H1 (cell line): ENCODE data around the gene STARD6. TPM values are rescaled to one million over a fixed set of nuclear protein-coding genes. Genes with fewer than 3 reads are reported as not detected.

Source experiments
- CTCF ChIA-PET: fragments of 300-600 bp; sonication (Branson Sonifier 250); formaldehyde crosslinking; loops from one replicate; lab custom pipeline; 2021; ENCODE audit not compliant: partially characterized antibody; lab: Charles Lee
- POLR2A ChIA-PET: fragments of 300-600 bp; sonication (Branson Sonifier 250); formaldehyde crosslinking; loops from one replicate; lab custom pipeline; 2021; ENCODE audit warnings: inconsistent platforms; ENCODE audit not compliant: partially characterized antibody; lab: Charles Lee
- DNase-seq, 2 experiments: peaks; one replicate each; pipeline versions ENCODE4 v3.0.0 to v3.0.0-alpha.2; 2010 to 2022; ENCODE audit warnings: low spot score in 2 of 2, low read depth in 1 of 2, mixed read lengths in 1 of 2
- FAIRE-seq: peaks from 2 replicates; lab custom pipeline; 2011; peaks lifted over from hg19 to GRCh38; lab: Jason Lieb, UNC
- H2AFZ ChIP-seq: 2 replicates; pipeline ENCODE4 v1.8.1; 2012; ENCODE audit warnings: low read length, inconsistent platforms
- H2AK5ac ChIP-seq: 2 replicates; pipeline ENCODE4 v1.6.1; 2013; ENCODE audit warnings: low read depth, low read length
- H2BK120ac ChIP-seq: replicated peaks from 2 replicates; pipeline ENCODE3; 2013; ENCODE audit warnings: low read depth, low read length, inconsistent platforms
- H2BK12ac ChIP-seq: 2 replicates; pipeline ENCODE4 v1.6.1; 2013; ENCODE audit warnings: low read depth, low read length
- H2BK15ac ChIP-seq: 2 replicates; pipeline ENCODE4 v1.6.1; 2013; ENCODE audit warnings: low read length
- H2BK20ac ChIP-seq: 2 replicates; pipeline ENCODE4 v1.6.1; 2013; ENCODE audit warnings: low read length
- H2BK5ac ChIP-seq: 2 replicates; pipeline ENCODE4 v1.6.1; 2013; ENCODE audit warnings: low read depth, low read length
- H3K14ac ChIP-seq: 2 replicates; pipeline ENCODE4 v1.6.1; 2013; ENCODE audit warnings: inconsistent platforms; ENCODE audit not compliant: insufficient read length
- H3K18ac ChIP-seq: 2 replicates; pipeline ENCODE4 v1.6.1; 2013; ENCODE audit warnings: low read length; ENCODE audit errors: extremely low read depth
- H3K23ac ChIP-seq: 2 replicates; pipeline ENCODE4 v1.6.1; 2013; ENCODE audit warnings: inconsistent platforms; ENCODE audit not compliant: insufficient read length
- H3K23me2 ChIP-seq: 2 replicates; pipeline ENCODE4 v1.6.1; 2013; ENCODE audit warnings: low read depth, low read length
- H3K27ac ChIP-seq: 2 replicates; pipeline ENCODE4 v1.6.1; 2011; ENCODE audit warnings: low read depth, low read length, inconsistent platforms
- H3K27me3 ChIP-seq, 4 experiments: replicated peaks in 1 of 4; 1 replicate in 1 of 4; 2 replicates in 3 of 4; pipeline versions ENCODE4 v1.6.1 to v1.8.1; 2011 to 2013; ENCODE audit warnings: low read length in 3 of 4, mild to moderate bottlenecking in 3 of 4, inconsistent platforms in 2 of 4, mixed read lengths in 2 of 4, moderate library complexity in 1 of 4; ENCODE audit not compliant: control insufficient read depth in 3 of 4, insufficient read depth in 3 of 4; ENCODE audit errors: extremely low read depth in 1 of 4
- H3K36me3 ChIP-seq, 4 experiments: 2 replicates each; pipeline versions ENCODE4 v1.6.1 to v1.8.1; 2011 to 2013; ENCODE audit warnings: mild to moderate bottlenecking in 4 of 4, low read length in 3 of 4, moderate library complexity in 2 of 4, control low read depth in 1 of 4, inconsistent platforms in 1 of 4; ENCODE audit not compliant: insufficient read depth in 4 of 4, control insufficient read depth in 2 of 4
- H3K4ac ChIP-seq: replicated peaks from 2 replicates; pipeline ENCODE3; 2013; ENCODE audit warnings: low read length, low read depth, mixed read lengths, inconsistent platforms; ENCODE audit not compliant: insufficient read length
- H3K4me1 ChIP-seq, 4 experiments: replicated peaks in 1 of 4; 1 replicate in 1 of 4; 2 replicates in 3 of 4; pipeline versions ENCODE4 v1.6.1 to v1.8.1; 2011 to 2013; ENCODE audit warnings: low read length in 3 of 4, inconsistent platforms in 2 of 4, mixed read lengths in 1 of 4; ENCODE audit not compliant: insufficient read depth in 4 of 4, control insufficient read depth in 3 of 4
- H3K4me2 ChIP-seq, 2 experiments: 2 replicates each; pipeline versions ENCODE4 v1.6.1 to v1.8.1; 2011 to 2013; ENCODE audit warnings: low read depth in 2 of 2, low read length in 2 of 2, control low read depth in 1 of 2, inconsistent platforms in 1 of 2, mild to moderate bottlenecking in 1 of 2; ENCODE audit not compliant: insufficient read depth in 1 of 2
- H3K4me3 ChIP-seq, 4 experiments: fragments of 200-600, 300-600 bp in 1 of 4; sonication (generic), shearing (Covaris generic), sonication (Bioruptor Twin) in 1 of 4; 2 replicates each; pipeline versions ENCODE4 v1.5.1 to v1.8.1; 2011 to 2016; ENCODE audit warnings: low read length in 4 of 4, low read depth in 3 of 4, control low read depth in 2 of 4, inconsistent platforms in 2 of 4, mild to moderate bottlenecking in 2 of 4, mixed read lengths in 1 of 4, moderate library complexity in 1 of 4; ENCODE audit not compliant: insufficient read depth in 2 of 4; ENCODE audit errors: extremely low read depth in 1 of 4
- H3K56ac ChIP-seq: replicated peaks from 2 replicates; pipeline ENCODE3; 2013; ENCODE audit warnings: low read depth, mild to moderate bottlenecking, mixed read lengths, low read length, inconsistent platforms; ENCODE audit not compliant: insufficient read length
- H3K79me1 ChIP-seq: 2 replicates; pipeline ENCODE4 v1.6.1; 2013; ENCODE audit warnings: low read depth, low read length, control low read depth
- H3K79me2 ChIP-seq, 2 experiments: 2 replicates each; pipeline versions ENCODE4 v1.6.1 to v1.8.1; 2012 to 2013; ENCODE audit warnings: low read length in 2 of 2, mild to moderate bottlenecking in 2 of 2, inconsistent platforms in 1 of 2; ENCODE audit not compliant: insufficient read depth in 2 of 2, control insufficient read depth in 1 of 2
- H3K9ac ChIP-seq, 4 experiments: replicated peaks in 1 of 4; 1 replicate in 1 of 4; 2 replicates in 3 of 4; pipeline versions ENCODE4 v1.6.1 to v1.8.1; 2011 to 2013; ENCODE audit warnings: low read depth in 3 of 4, low read length in 3 of 4, control low read depth in 2 of 4, mild to moderate bottlenecking in 2 of 4, moderate library complexity in 2 of 4, inconsistent platforms in 1 of 4; ENCODE audit errors: extremely low read depth in 1 of 4
- H3K9me3 ChIP-seq, 2 experiments: 2 replicates each; pipeline versions ENCODE4 v1.6.1 to v1.8.1; 2012 to 2013; ENCODE audit warnings: mild to moderate bottlenecking in 2 of 2, moderate library complexity in 2 of 2, control low read depth in 1 of 2, inconsistent platforms in 1 of 2, low read depth in 1 of 2, low read length in 1 of 2, mixed read lengths in 1 of 2; ENCODE audit not compliant: insufficient read depth in 2 of 2
- H4K20me1 ChIP-seq, 2 experiments: replicated peaks in 1 of 2; 2 replicates each; pipeline versions ENCODE3 to v1.8.1; 2011 to 2013; ENCODE audit warnings: inconsistent platforms in 2 of 2, low read length in 2 of 2, mild to moderate bottlenecking in 1 of 2; ENCODE audit not compliant: insufficient read depth in 2 of 2, control insufficient read depth in 1 of 2
- H4K5ac ChIP-seq: 2 replicates; pipeline ENCODE4 v1.6.1; 2013; ENCODE audit warnings: low read length, low read depth, mixed read lengths, inconsistent platforms; ENCODE audit not compliant: insufficient read length
- H4K8ac ChIP-seq: 2 replicates; pipeline ENCODE4 v1.8.0; 2013; ENCODE audit warnings: mild to moderate bottlenecking, moderate library complexity, low read length, inconsistent platforms; ENCODE audit not compliant: insufficient read depth; ENCODE audit errors: extremely low read depth
- H4K91ac ChIP-seq: replicated peaks from 2 replicates; pipeline ENCODE3; 2013; ENCODE audit warnings: low read length, mixed read lengths, inconsistent platforms; ENCODE audit not compliant: insufficient read length
- CBX5 ChIP-seq: fragments of 300-800, 300-1000 bp; sonication (generic); IDR thresholded peaks from 2 replicates; pipeline ENCODE4 v1.7.1; 2016; ENCODE audit warnings: antibody characterized with exemption, low read length, low read depth
- CTBP2 ChIP-seq: IDR thresholded peaks from 2 replicates; pipeline ENCODE4 v1.7.0; 2011; ENCODE audit warnings: borderline replicate concordance, mild to moderate bottlenecking, moderate library complexity, mixed read lengths, low read length; ENCODE audit not compliant: insufficient read depth, insufficient read length
- EZH2 ChIP-seq: fragments of 200-600 bp; sonication (generic); IDR thresholded peaks from 2 replicates; pipeline ENCODE4 v1.7.1; 2012; ENCODE audit warnings: low read depth, mild to moderate bottlenecking, moderate library complexity, low read length, inconsistent platforms; ENCODE audit not compliant: severe bottlenecking
- FOSL1 ChIP-seq: IDR thresholded peaks from 2 replicates; pipeline ENCODE4 v1.6.1; 2011; ENCODE audit warnings: mild to moderate bottlenecking, low read depth, low read length, moderate library complexity; ENCODE audit not compliant: insufficient read depth
- HDAC6 ChIP-seq: IDR thresholded peaks from one replicate; pipeline ENCODE4 v1.7.1; 2012; ENCODE audit warnings: low read depth, mild to moderate bottlenecking, inconsistent platforms, low read length, moderate library complexity
- KDM4A ChIP-seq: IDR thresholded peaks from one replicate; pipeline ENCODE4 v1.7.1; 2012; ENCODE audit warnings: low read depth, mild to moderate bottlenecking, moderate library complexity, low read length, inconsistent platforms; ENCODE audit not compliant: severe bottlenecking
- MAFK ChIP-seq: IDR thresholded peaks from 2 replicates; pipeline ENCODE4 v1.6.1; 2012; ENCODE audit warnings: low read depth, mild to moderate bottlenecking, improper control_type of control experiment, low read length
- RXRA ChIP-seq: IDR thresholded peaks from 2 replicates; pipeline ENCODE4 v1.6.1; 2011; ENCODE audit warnings: low read depth, mild to moderate bottlenecking, low read length, moderate library complexity; ENCODE audit not compliant: insufficient read depth
- SRF ChIP-seq: IDR thresholded peaks from 2 replicates; pipeline ENCODE4 v1.6.1; 2011; ENCODE audit warnings: mild to moderate bottlenecking, low read depth, low read length, moderate library complexity
- TAF1 ChIP-seq: IDR thresholded peaks from 2 replicates; pipeline ENCODE4 v1.6.1; 2011; ENCODE audit warnings: mild to moderate bottlenecking, low read depth, low read length
- TCF12 ChIP-seq: IDR thresholded peaks from 2 replicates; pipeline ENCODE4 v1.6.1; 2011; ENCODE audit warnings: low read depth, mild to moderate bottlenecking, low read length
- TEAD4 ChIP-seq: IDR thresholded peaks from 2 replicates; pipeline ENCODE4 v1.6.1; 2012; ENCODE audit warnings: low read depth, low read length, inconsistent platforms, mixed read lengths
- YY1 ChIP-seq: IDR thresholded peaks from 2 replicates; pipeline ENCODE4 v1.6.1; 2011; ENCODE audit warnings: low read depth, mild to moderate bottlenecking, low read length
- WGBS, 2 experiments: shearing (Covaris generic) in 1 of 2; methylation state at CpG; one replicate each; pipeline versions ENCODE4 v1.1.6 to v1.1.7; 2013 to 2015; ENCODE audit warnings: low lambda C conversion rate in 2 of 2, mixed read lengths in 2 of 2, inconsistent platforms in 1 of 2, low coverage in 1 of 2, missing lambda C conversion rate in 1 of 2; ENCODE audit not compliant: insufficient replicate concordance in 2 of 2, insufficient coverage in 1 of 2, insufficient read length in 1 of 2; ENCODE audit errors: extremely low coverage in 1 of 2, missing lambda C conversion rate in 1 of 2; 5-methylcytosine and 5-hydroxymethylcytosine counted together
- polyA plus RNA-seq, 7 experiments: library from polyadenylated mRNA; depleted of rRNA in 3 of 7; stranded (reverse) in 5 of 7; unstranded in 2 of 7; fragments of >200 nt in 5 of 7; fragments of 200-250 nt in 2 of 7; gene quantifications; 1 replicate in 5 of 7; 2 replicates in 1 of 7; 4 replicates in 1 of 7; pipeline versions ENCODE4 v1.2.1 to v1.2.3, GENCODE V29; 2011 to 2013; ENCODE audit warnings: missing spikeins in 2 of 7, mixed read lengths in 2 of 7
- total RNA-seq: library from RNA; stranded (reverse); fragmentation: NEBNext Ultra II Directional; extraction: Animal tissue kit (Norgen Biotek cat#: 25700); gene quantifications from 2 replicates; pipeline ENCODE4 v1.2.1, GENCODE V29; 2021

Gene STARD6
- total and polyA plus RNA-seq, 2 of the 8 experiments (the other 6 are each of a cell fraction or from before 2014, with no cell fraction given) = not detected

DNA sequence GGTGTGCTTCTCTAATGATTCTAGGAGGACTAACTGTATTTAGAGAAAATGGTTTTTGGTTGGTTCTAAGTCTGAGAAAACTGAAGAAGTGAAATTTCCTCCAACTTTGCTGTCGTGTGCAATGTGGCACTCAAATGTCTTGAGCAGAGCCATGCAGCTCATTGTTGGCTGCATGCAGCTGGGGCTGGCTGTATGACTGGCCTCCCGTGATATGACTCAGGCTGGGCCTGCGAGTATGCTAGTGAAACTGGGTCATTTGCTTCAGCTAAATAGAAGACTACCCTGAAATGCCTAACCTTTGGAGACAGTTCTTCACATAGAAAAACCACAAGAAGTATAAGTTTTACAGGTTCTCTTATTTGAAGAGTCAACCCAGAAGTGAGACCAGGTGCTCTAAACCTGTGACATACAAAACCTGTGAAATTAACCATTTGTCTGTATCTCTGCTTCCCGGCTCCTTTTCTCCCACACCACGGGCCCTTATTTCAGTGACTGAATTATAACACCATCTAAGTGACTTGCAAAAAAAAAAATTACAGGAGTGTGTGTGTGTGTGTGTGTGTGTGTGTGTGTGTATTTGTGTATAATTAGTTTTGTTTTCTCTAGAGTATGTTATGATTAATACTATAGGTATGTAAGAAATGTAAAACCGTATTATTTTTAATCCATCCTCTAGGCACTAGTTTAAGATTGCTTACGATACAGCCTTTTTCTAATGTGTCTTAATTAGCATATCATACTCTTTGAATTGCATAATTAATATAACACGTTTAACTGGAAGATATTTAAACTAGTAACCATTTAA, 72.5 kb downstream of the STARD6 start:
- H3K79me1 ChIP-seq = no peaks in the 10 kb centered on the region
- CTCF ChIA-PET = no interaction called here
- no peak overlapping the region for H2BK120ac ChIP-seq
- H2AK5ac ChIP-seq = no peak overlapping the region
- no peaks in the 10 kb centered on the region for H3K23me2 ChIP-seq
- no peak overlapping the region for H3K4me2 ChIP-seq
- H3K27me3 ChIP-seq = no peaks in the 10 kb centered on the region
- H3K18ac ChIP-seq = no peak overlapping the region
- DNase-seq (no peak), FAIRE-seq (no peak)
- POLR2A ChIA-PET = no interaction called here
- H3K27ac ChIP-seq = no peak overlapping the region
- no peak overlapping the region for H2BK15ac ChIP-seq
- H4K8ac ChIP-seq = no peak overlapping the region
- H3K9me3 ChIP-seq = 0 out of 4 replicates have a peak, but pooled peaks cover 0 to 2% of the 10 kb centered on the region in 2 experiments
- no peak overlapping the region for H2BK5ac ChIP-seq
- H3K23ac ChIP-seq = no peak overlapping the region
- H4K91ac ChIP-seq = no peak overlapping the region
- no peak overlapping the region for H3K14ac ChIP-seq
- no peaks in the 10 kb centered on the region for H3K4me1 ChIP-seq
- H2AFZ ChIP-seq = no peak overlapping the region
- no peak overlapping the region for H3K4ac ChIP-seq
- peaks cover 2 to 65% (median 19%) of the 10 kb centered on the region in 4 experiments for H3K36me3 ChIP-seq
- H3K4me3 ChIP-seq = no peak overlapping the region
- H2BK20ac ChIP-seq = no peak overlapping the region
- no peak overlapping the region for H2BK12ac ChIP-seq
- no peak overlapping the region for H4K5ac ChIP-seq
- H3K79me2 ChIP-seq = no peaks in the 10 kb centered on the region
- H3K56ac ChIP-seq = no peak overlapping the region
- 85% methylated on average over 8 of the region's 8 CpGs; no CpG with 5 or more reads in 1 of the 2 experiments for WGBS, 2 experiments
- H4K20me1 ChIP-seq = no peaks in the 10 kb centered on the region
- H3K9ac ChIP-seq = no peak overlapping the region
- TF ChIP-seq TEAD4 = no peak
- TF ChIP-seq CBX5 = no peak
- TF ChIP-seq TCF12 = no peak
- no peak for TF ChIP-seq RXRA
- TF ChIP-seq TAF1 = no peak
- TF ChIP-seq EZH2 = no peak
- no peak for TF ChIP-seq KDM4A
- no peak for TF ChIP-seq YY1
- no peak for TF ChIP-seq FOSL1
- no peak for TF ChIP-seq MAFK
- no peak for TF ChIP-seq CTBP2
- no peak for TF ChIP-seq HDAC6
- TF ChIP-seq SRF = no peak
